ENCODE measurements around the gene CDH5.

The CDH5 gene

DNA sequence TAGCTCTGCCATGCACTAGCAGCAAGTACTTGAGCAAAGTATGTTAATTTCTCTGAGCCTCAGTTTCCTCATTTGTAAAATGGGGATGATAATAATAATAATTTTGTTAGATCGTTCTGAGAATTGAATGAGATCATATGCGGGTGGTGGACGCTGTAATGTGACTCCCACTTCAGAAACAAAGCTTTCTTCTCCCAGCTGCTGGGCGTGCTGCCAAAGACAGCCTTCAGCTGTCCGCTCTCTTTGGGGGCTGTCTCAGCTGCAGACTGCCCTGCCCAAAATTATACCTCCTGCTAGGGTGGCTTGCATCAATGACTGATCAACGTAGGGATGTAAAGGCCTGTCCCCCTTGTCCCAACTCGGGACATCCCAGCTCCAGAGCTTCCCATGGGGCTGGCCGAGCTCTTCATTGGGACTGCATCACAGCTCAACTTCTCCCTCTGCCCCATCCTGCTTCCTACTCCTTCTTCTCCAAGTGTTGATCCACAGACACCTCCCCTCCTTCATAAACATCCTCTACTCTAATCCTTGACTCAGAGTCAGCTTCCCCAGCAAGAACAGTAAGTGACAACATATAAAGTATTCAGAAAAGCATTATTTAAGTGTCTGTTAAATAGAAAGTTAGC lies 30.7 kb upstream of the CDH5 start:
- TF ChIP-seq POLR2A (IDR thresholded peaks at IDR 0.05; ENCODE audit: extremely low read depth, insufficient read length): no peak
- TF ChIP-seq, protein P1, sequence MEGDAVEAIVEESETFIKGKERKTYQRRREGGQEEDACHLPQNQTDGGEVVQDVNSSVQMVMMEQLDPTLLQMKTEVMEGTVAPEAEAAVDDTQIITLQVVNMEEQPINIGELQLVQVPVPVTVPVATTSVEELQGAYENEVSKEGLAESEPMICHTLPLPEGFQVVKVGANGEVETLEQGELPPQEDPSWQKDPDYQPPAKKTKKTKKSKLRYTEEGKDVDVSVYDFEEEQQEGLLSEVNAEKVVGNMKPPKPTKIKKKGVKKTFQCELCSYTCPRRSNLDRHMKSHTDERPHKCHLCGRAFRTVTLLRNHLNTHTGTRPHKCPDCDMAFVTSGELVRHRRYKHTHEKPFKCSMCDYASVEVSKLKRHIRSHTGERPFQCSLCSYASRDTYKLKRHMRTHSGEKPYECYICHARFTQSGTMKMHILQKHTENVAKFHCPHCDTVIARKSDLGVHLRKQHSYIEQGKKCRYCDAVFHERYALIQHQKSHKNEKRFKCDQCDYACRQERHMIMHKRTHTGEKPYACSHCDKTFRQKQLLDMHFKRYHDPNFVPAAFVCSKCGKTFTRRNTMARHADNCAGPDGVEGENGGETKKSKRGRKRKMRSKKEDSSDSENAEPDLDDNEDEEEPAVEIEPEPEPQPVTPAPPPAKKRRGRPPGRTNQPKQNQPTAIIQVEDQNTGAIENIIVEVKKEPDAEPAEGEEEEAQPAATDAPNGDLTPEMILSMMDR (IDR thresholded peaks at IDR 0.05; ENCODE audit: low read depth, low read length): no peak
- TF ChIP-seq, protein P2, sequence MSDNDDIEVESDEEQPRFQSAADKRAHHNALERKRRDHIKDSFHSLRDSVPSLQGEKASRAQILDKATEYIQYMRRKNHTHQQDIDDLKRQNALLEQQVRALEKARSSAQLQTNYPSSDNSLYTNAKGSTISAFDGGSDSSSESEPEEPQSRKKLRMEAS (IDR thresholded peaks at IDR 0.05; ENCODE audit: low read depth, low read length): no peak
- no peak overlapping the region for H3K4me3 ChIP-seq (ENCODE audit: low read depth, low read length)
- DNase-seq (ENCODE audit: low read depth): no peak

DNA sequence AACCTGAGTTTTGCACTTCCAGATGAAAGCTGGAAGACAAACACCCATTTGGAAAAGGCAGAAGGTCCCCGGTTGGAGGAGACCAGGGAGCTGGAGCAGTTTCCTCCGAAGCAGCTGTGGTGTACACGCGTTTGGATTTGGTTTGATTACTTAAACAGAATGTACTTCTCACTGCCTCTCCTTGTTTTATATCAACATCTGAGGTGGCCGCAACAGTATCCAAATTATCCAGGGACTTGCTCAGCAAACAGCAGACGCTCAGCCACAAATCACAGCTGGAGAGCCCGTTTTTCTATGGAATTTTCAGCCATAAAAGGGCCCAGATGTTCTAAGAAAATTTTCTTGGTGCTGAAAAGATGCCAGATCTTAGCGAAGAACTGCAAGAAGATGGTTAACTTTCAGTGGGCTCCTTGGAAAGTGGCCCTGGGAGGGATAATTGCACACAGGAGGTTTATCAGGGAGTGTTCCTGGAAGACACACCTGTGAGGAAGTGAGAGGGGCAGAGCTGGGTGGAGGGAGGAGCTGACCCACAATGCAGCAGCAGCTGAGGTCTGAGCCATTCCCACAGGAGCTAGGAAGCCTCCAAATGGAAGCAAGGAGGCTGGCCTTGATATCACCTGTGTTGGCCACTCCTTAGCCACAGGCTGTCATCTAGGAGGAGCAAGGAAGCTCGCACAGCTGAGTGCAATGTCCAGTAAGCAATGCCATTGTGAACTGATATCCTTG lies 28.9 kb upstream of the CDH5 start:
- DNase-seq (ENCODE audit: low read depth): no peak
- TF ChIP-seq, protein P2 (IDR thresholded peaks at IDR 0.05; ENCODE audit: low read depth, low read length): no peak
- TF ChIP-seq, protein P1 (IDR thresholded peaks at IDR 0.05; ENCODE audit: low read depth, low read length): no peak
- TF ChIP-seq MYC (IDR thresholded peaks at IDR 0.05; ENCODE audit: low read depth, low read length) (no peak), POLR2A (IDR thresholded peaks at IDR 0.05; ENCODE audit: extremely low read depth, insufficient read length) (no peak)
- no peak overlapping the region for H3K4me3 ChIP-seq (ENCODE audit: low read depth, low read length)

DNA sequence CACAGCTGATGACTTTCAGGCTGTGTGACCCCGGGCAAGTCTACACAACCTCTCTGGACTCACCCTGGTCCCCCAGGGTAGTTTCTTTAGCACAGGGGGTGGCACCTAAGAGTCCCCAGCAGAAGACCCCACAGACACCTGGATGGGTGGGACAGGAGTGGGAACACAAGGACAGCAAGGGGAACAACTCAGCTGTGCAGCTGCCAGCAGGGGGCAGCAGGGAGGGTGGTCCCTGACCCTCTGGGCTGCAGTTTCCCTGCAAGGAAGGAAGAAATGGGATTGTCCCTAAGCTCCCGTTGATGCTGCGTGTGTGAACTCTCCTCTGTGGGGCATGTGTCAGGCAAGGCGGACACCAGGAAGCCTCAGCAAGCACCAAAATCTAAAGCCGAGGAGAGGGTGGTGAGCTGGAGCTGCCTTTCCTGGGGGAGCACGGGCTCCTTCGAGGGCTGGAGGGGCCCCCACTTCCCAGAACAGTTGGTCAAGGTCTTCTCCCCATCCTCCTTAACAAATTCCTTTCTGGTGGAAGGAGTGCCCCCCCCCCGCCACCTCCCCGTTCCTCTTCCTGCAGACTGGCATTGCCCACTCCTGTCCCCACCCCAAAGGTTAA lies 24.1 kb upstream of the CDH5 start:
- H3K4me3 ChIP-seq (ENCODE audit: low read depth, low read length): no peak overlapping the region
- TF ChIP-seq, protein P1 (IDR thresholded peaks at IDR 0.05; ENCODE audit: low read depth, low read length): peak; percentile 94
- TF ChIP-seq MYC (IDR thresholded peaks at IDR 0.05; ENCODE audit: low read depth, low read length) (no peak), POLR2A (IDR thresholded peaks at IDR 0.05; ENCODE audit: extremely low read depth, insufficient read length) (no peak)
- TF ChIP-seq, protein P2 (IDR thresholded peaks at IDR 0.05; ENCODE audit: low read depth, low read length): no peak
- DNase-seq (ENCODE audit: low read depth): peak; percentile 42

DNA sequence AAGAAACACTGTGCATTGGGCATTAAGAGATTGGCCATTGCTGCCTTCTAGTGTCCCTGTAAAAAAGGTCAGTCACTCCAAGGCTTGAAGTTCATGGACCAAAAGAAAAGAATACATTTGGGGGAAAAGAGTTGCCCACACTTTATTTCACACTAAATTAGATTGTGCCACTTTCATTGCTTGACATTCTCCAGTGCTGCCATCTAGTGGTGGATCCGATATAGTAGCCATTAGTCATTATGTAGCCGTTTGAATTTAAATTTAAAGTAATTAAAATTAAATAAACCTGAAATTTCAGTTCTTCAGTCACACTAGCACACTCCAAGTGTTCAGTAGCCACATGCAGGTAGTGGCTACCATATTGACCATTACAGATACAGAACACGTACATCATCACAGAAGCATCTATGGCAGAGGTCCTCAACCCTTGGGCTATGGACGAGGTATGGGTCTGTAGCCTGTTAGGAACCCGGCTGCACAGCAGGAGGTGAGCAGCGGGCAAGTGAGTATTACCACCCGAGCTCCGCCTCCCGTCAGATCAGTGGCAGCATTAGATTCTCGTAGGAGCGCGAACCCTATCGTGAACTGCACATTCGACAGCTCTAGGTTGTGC lies 21.9 kb upstream of the CDH5 start:
- no peak for TF ChIP-seq POLR2A (IDR thresholded peaks at IDR 0.05; ENCODE audit: extremely low read depth, insufficient read length)
- TF ChIP-seq, protein P1 (IDR thresholded peaks at IDR 0.05; ENCODE audit: low read depth, low read length): peak; percentile 78
- H3K4me3 ChIP-seq (ENCODE audit: low read depth, low read length): no peak overlapping the region
- DNase-seq (ENCODE audit: low read depth): peak; percentile 55

DNA sequence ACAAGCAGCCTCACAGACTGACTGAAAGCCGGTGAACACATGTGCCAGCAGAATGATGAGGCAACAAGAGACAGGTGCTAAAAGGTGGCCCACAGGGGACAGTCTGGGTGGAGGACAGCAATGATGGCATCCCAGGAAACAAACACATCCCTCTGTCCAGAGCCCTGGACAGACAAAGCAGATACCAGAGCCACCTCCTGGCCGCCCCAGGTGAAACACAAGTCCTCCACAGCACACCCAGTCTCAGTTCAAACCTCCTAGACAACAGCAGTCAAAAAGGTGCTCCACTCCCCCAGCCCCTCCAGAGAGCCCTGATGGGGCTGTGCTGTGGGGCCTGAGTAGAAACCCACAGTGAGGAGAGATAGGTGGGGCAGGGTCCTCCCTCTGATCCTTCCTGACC lies 20.3 kb upstream of the CDH5 start:
- DNase-seq (ENCODE audit: low read depth): no peak
- TF ChIP-seq MYC (IDR thresholded peaks at IDR 0.05; ENCODE audit: low read depth, low read length) (no peak), POLR2A (IDR thresholded peaks at IDR 0.05; ENCODE audit: extremely low read depth, insufficient read length) (no peak)
- TF ChIP-seq, protein P2 (IDR thresholded peaks at IDR 0.05; ENCODE audit: low read depth, low read length): no peak
- TF ChIP-seq, protein P1 (IDR thresholded peaks at IDR 0.05; ENCODE audit: low read depth, low read length): no peak

More for the DNA sequence above, 20.3 kb upstream of the CDH5 start:
- H3K4me3 ChIP-seq (ENCODE audit: low read depth, low read length): no peak overlapping the region
